ENCODE data around the gene LINC00237. TPM values are rescaled to one million over a fixed set of nuclear protein-coding genes. Genes with fewer than 3 reads are reported as not detected.

Gene LINC00237
- total and polyA plus RNA-seq, 4 donors = not detected

GRCh38 chr20:21124190-21124589 is 18.0 kb upstream of the LINC00237 start:
- Histone ChIP-seq H3K9me3 (ENCODE audit: control insufficient read depth in 4 of 4, low read length in 3 of 4) (no peaks in the 10 kb centered on the region), H3K27me3 (ENCODE audit: control insufficient read depth in 4 of 4, insufficient read depth in 4 of 4, low read length in 3 of 4) (no peaks in the 10 kb centered on the region), H3K36me3 (ENCODE audit: control insufficient read depth in 4 of 4, insufficient read depth in 3 of 4, low read depth in 1 of 4, low read length in 3 of 4) (no peaks in the 10 kb centered on the region), H3K9ac (ENCODE audit: low read depth in 1 of 2, low read length in 2 of 2) (no peak overlapping the region), H3K27ac (ENCODE audit: low read depth in 1 of 2, low read length in 2 of 2) (no peak overlapping the region), H3K4me3 (ENCODE audit: low read depth in 1 of 3, low read length in 3 of 3) (no peak overlapping the region), H3K4me1 (ENCODE audit: control insufficient read depth in 4 of 4, insufficient read depth in 4 of 4, low read length in 3 of 4) (peaks cover 0 to 11% (median 7%) of the 10 kb centered on the region in 4 donors)
- no peak for DNase-seq (ENCODE audit: low spot score)
- TF ChIP-seq, protein P1, sequence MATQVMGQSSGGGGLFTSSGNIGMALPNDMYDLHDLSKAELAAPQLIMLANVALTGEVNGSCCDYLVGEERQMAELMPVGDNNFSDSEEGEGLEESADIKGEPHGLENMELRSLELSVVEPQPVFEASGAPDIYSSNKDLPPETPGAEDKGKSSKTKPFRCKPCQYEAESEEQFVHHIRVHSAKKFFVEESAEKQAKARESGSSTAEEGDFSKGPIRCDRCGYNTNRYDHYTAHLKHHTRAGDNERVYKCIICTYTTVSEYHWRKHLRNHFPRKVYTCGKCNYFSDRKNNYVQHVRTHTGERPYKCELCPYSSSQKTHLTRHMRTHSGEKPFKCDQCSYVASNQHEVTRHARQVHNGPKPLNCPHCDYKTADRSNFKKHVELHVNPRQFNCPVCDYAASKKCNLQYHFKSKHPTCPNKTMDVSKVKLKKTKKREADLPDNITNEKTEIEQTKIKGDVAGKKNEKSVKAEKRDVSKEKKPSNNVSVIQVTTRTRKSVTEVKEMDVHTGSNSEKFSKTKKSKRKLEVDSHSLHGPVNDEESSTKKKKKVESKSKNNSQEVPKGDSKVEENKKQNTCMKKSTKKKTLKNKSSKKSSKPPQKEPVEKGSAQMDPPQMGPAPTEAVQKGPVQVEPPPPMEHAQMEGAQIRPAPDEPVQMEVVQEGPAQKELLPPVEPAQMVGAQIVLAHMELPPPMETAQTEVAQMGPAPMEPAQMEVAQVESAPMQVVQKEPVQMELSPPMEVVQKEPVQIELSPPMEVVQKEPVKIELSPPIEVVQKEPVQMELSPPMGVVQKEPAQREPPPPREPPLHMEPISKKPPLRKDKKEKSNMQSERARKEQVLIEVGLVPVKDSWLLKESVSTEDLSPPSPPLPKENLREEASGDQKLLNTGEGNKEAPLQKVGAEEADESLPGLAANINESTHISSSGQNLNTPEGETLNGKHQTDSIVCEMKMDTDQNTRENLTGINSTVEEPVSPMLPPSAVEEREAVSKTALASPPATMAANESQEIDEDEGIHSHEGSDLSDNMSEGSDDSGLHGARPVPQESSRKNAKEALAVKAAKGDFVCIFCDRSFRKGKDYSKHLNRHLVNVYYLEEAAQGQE (IDR thresholded peaks at IDR 0.05) = no peak
- no peak for TF ChIP-seq RAD21 (IDR thresholded peaks at IDR 0.05)
- TF ChIP-seq FOXA1 (IDR thresholded peaks at IDR 0.05) = no peak
- no peak for TF ChIP-seq HNF4A (conservative IDR thresholded peaks at IDR 0.05)
- TF ChIP-seq RXRA (IDR thresholded peaks at IDR 0.05) = no peak
- no peak for TF ChIP-seq MAX (IDR thresholded peaks at IDR 0.05)
- TF ChIP-seq FOXA2 (IDR thresholded peaks at IDR 0.05) = no peak
- no peak for TF ChIP-seq YY1 (IDR thresholded peaks at IDR 0.05)
- 96% methylated on average over 3 of the region's 3 CpGs for WGBS

DNA sequence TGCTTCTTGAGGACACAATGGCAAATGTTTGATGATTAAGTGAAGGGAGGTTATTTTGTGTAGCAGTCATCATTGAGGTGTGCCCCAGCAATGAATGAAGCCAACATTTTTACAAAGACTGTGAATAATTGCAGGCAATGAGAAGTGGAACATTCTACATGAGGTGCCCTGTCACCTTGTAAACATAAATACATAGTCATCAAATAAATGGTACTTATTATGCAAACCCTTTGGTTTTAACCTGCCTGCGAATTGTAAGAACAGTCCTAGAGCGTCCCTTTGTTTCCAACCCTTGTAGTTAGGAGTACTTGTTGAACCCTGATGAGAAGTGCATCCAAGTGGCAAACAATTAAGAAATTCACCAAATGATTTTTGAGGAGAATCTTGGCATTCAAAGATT is 12.6 kb upstream of the LINC00237 start:
- Histone ChIP-seq H3K4me1 (ENCODE audit: control insufficient read depth in 4 of 4, insufficient read depth in 4 of 4, low read length in 3 of 4) (no peaks in the 10 kb centered on the region), H3K36me3 (ENCODE audit: control insufficient read depth in 4 of 4, insufficient read depth in 3 of 4, low read depth in 1 of 4, low read length in 3 of 4) (no peaks in the 10 kb centered on the region), H3K9ac (ENCODE audit: low read depth in 1 of 2, low read length in 2 of 2) (no peak overlapping the region), H3K27me3 (ENCODE audit: control insufficient read depth in 4 of 4, insufficient read depth in 4 of 4, low read length in 3 of 4) (peaks cover 0 to 2% (median 0%) of the 10 kb centered on the region in 4 donors), H3K4me3 (ENCODE audit: low read depth in 1 of 3, low read length in 3 of 3) (no peak overlapping the region), H3K9me3 (ENCODE audit: control insufficient read depth in 4 of 4, low read length in 3 of 4) (no peaks in the 10 kb centered on the region), H3K27ac (ENCODE audit: low read depth in 1 of 2, low read length in 2 of 2) (no peak overlapping the region)
- 90% methylated on average over 2 of the region's 2 CpGs for WGBS
- DNase-seq (ENCODE audit: low spot score) = no peak
- TF ChIP-seq, protein P2, sequence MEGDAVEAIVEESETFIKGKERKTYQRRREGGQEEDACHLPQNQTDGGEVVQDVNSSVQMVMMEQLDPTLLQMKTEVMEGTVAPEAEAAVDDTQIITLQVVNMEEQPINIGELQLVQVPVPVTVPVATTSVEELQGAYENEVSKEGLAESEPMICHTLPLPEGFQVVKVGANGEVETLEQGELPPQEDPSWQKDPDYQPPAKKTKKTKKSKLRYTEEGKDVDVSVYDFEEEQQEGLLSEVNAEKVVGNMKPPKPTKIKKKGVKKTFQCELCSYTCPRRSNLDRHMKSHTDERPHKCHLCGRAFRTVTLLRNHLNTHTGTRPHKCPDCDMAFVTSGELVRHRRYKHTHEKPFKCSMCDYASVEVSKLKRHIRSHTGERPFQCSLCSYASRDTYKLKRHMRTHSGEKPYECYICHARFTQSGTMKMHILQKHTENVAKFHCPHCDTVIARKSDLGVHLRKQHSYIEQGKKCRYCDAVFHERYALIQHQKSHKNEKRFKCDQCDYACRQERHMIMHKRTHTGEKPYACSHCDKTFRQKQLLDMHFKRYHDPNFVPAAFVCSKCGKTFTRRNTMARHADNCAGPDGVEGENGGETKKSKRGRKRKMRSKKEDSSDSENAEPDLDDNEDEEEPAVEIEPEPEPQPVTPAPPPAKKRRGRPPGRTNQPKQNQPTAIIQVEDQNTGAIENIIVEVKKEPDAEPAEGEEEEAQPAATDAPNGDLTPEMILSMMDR (IDR thresholded peaks at IDR 0.05; ENCODE audit: low read depth, low read length, missing input control) = no peak
- TF ChIP-seq JUND (IDR thresholded peaks at IDR 0.05) (no peak), TAF1 (conservative IDR thresholded peaks at IDR 0.05) (no peak), FOXA1 (IDR thresholded peaks at IDR 0.05) (no peak), ATF3 (IDR thresholded peaks at IDR 0.05) (no peak), SP1 (IDR thresholded peaks at IDR 0.05) (no peak), EGR1 (IDR thresholded peaks at IDR 0.05; ENCODE audit: low read depth in 2 of 2) (no peak), YY1 (IDR thresholded peaks at IDR 0.05) (no peak), HNF4G (IDR thresholded peaks at IDR 0.05) (no peak), RXRA (IDR thresholded peaks at IDR 0.05) (no peak), GABPA (IDR thresholded peaks at IDR 0.05 in 1 of 2, conservative IDR thresholded peaks at IDR 0.05 in 1 of 2) (no peak), MAX (IDR thresholded peaks at IDR 0.05) (no peak), FOXA2 (IDR thresholded peaks at IDR 0.05) (no peak), ZBTB33 (IDR thresholded peaks at IDR 0.05) (no peak)
